Neural progenitor cell (in vitro differentiated cells): Measurements from ENCODE around the gene LRRC25.

Source experiments
- EZH2 ChIP-seq: fragments of 200-600 bp; sonication (generic); IDR thresholded peaks from 2 replicates; pipeline ENCODE4 v1.6.1; 2017; ENCODE audit warnings: antibody characterized with exemption, mild to moderate bottlenecking, moderate library complexity
- EZH2phosphoT487 ChIP-seq: fragments of 200-600 bp; sonication (generic); IDR thresholded peaks from 2 replicates; pipeline ENCODE4 v1.6.1; 2017; ENCODE audit warnings: antibody characterized with exemption
- TF ChIP-seq, protein P1 (sequence below): fragments of 200-600 bp; sonication (generic); IDR thresholded peaks from 2 replicates; pipeline ENCODE4 v1.5.1; 2017; ENCODE audit warnings: antibody characterized with exemption, mild to moderate bottlenecking

DNA sequence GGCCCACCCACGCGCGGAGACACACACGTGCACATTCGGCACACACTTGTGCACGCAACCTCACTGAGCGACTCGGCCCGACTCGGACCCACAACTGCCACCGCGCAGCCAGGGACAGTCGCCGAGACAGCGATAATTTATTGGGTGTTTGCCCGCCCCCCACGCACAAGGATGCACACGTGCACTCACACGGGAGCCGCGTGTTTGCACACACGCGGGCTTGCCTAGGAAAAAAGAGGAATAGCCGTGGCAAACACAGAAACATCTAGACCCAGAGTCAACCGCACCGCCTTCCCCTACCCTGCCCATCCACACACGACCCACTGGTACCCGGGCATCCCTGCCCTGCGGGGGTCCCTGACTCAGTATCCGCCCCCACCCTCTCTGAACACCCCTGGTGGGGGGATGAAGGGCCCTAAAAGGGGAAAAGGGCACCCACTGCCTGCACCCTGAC is 20.6 kb upstream of the LRRC25 start:
- TF ChIP-seq, protein P1, sequence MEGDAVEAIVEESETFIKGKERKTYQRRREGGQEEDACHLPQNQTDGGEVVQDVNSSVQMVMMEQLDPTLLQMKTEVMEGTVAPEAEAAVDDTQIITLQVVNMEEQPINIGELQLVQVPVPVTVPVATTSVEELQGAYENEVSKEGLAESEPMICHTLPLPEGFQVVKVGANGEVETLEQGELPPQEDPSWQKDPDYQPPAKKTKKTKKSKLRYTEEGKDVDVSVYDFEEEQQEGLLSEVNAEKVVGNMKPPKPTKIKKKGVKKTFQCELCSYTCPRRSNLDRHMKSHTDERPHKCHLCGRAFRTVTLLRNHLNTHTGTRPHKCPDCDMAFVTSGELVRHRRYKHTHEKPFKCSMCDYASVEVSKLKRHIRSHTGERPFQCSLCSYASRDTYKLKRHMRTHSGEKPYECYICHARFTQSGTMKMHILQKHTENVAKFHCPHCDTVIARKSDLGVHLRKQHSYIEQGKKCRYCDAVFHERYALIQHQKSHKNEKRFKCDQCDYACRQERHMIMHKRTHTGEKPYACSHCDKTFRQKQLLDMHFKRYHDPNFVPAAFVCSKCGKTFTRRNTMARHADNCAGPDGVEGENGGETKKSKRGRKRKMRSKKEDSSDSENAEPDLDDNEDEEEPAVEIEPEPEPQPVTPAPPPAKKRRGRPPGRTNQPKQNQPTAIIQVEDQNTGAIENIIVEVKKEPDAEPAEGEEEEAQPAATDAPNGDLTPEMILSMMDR: no peak
- peak; percentile 18 for TF ChIP-seq EZH2
- no peak for TF ChIP-seq EZH2phosphoT487
